GM19238 (cell line): ENCODE data around the gene NAGS.
"Not testable (repeated sequence)": the region's sequence is repeated elsewhere in the genome, so short reads cannot be mapped to it uniquely, and the experiment has no call there.

Source experiments
- DNase-seq: peaks from one replicate; pipeline ENCODE4 v3.0.0; 2011; ENCODE audit warnings: low spot score; ENCODE audit not compliant: insufficient read length

The NAGS gene

DNA sequence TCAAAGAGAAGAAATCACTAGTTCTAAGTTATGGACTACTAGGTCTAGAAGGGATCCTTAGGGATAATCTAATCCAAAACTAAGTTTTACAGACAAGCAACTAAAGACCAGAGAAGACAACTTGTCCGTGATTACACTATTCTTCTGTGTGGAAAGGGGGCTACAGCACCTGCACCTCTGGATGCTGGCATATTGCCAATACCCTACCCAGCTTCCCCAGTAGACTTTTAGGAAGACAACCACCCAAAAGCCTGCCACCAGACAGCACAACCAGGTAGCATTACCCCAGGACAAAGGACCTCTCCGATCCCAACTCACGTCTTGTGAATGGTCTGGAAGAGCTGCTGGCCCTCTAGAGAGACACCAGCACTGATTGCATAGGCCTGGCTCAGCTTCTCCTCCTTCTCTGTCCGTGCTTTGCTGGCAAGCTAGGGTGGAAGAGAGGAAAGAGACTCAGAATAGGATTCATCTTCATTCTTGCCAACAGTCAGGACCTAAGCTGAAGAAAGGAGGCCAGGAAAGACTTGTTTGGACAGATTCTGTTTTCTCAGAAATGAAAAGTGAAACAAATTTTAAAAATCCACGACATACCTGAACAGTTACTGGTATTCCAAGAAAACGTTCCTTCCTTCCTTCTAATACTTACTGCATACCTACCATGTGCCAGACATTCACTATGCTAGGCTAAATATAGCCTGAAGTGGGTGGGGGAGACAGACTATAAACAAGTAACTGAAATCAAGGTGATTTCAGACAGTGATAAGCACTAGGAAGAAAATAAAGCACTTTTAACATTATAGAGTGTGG, 35.6 kb downstream of the NAGS start:
- DNase-seq, result no peak

DNA sequence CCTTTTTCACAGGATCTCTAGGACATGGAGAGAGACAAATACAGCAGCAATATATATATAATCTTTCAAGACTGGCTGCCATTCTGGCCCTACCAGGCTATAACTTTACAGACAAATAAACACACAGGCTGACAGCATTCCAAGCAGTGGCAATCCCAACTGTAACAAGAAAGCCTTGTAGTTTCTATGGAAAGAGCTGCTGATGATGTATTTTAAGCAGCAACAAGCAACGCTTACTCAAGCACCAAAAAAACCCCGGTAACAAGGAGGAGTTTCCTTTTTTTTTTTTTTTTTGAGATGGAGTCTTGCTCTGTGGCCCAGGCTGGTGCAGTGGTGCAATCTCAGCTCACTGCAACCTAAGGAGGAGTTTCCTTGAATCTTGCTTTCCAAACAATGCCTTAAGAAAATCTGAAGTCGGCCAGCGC, 38.9 kb downstream of the NAGS start:
- DNase-seq, result no peak

DNA sequence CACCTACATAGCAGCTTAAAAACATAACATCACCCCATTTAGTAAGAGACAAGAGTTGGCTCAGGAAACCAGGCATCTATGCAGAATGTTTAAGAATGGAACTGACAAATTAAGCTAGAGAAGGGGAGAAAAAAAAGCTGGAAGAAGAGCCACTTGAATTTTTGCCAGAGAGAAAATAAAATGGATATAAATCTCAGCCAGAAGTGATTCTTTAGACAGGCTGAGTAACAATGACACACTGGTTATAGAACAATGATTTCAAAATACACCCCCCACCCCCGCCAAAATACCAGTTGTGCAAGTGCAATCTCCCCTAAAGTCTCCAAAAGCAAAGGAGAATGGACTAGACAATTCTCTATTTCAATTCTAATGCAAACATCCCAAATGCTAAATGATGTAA, 39.6 kb downstream of the NAGS start:
- DNase-seq, result no peak

DNA sequence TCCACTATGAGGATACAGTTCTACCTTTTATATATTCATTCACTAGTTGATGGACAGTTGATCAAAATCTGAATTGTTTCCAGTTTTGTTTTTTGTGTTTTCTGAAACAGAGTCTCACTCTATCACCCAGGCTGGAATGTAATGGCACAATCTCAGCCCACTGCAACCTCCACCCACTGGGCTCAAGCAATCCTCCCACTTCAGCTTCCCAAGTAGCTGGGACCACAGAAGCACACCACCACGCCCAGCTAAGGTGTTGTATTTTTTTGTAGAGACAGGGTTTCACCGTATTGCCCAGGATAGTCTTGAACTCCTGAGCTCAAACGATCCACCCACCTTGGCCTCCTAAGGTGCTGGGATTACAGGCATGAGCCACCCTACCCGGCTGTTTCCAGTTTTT, 41.1 kb downstream of the NAGS start:
- DNase-seq, result no peak

DNA sequence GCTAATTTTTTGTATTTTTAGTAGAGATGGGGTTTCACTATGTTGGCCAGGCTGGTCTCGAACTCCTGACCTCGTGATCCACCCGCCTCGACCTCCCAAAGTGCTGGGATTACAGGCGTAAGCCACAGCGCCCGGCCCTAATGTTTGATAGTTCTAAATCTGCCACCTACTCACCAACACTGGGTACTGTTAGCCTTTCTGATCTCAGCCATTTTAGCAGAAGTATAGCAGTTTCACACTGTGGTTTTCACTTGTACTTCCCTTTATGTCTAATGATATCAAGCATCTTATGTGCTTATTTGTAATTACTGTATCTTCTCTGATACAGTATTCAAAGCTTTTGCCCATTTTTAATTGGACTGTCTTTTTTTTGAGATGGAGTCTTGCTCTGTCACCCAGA, 42.5 kb downstream of the NAGS start:
- DNase-seq, result not testable (repeated sequence)

DNA sequence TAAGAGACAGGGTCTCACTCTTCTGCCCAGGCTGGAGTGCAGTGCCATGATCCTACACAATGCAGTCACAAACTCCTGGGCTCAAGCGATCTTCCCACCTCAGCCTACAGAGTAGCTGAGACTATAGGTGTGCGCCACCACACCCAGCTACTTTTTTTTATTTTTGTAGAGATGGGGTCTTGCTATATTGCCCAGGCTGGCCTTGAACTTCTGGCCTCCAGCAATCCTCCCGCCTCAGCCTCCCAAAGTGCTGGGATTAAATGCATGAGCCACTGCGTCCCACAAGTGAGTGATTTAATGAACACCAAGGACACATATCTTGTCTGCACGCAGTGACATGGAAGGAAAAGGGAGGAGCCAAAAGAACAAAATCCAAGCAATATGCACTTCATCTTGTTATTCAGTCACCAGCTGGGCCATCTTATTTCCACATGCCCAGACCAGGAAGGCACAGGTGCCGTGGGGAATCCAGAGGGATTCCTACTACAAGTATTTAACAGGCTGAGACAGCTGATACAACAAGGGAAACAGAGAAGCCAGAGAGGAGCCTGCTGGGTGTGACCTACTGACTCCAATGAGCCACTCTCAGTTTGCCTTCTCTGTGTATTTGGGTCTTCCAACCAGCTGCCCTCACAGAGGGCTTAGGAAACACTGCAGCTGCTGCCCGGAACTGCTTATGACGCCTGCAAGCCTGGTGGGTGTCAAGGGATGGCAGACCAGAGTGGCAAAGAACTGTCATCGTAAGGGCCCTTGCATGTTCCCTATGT, 45.1 kb downstream of the NAGS start:
- no peak for DNase-seq

DNA sequence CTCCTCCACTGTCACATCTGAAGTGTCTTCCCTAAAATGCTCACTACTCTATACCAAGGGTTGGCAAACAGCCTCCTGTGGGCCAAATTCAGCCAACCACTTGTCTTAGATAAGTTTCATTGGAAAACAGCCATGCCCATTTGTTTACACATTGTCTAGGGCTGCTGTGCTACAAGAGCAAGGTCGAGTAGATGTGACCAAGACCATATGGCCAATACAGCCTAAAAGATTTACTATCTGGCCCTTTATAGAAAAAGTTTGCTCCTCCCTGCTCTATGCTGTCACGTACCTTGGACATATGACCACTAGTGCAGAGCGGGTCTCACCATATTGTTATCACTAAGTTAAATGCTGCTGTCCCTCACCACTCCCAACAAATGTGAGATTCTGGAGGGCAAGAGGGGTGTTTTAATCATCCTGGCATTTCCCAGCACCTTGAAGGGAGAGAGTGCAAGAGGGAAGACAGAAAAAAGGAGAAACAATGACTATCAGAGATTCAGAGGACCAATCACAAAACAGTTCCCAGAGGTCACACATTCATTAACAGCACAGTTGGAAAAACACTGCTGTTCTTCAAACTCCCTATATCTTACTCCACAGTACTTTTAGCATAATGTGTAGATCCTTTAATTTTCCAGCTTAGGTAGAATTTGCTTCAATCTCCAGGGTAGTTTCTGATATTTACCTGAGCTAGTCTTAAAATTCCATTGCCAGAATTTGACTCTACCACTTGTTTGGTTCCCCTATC, 48.9 kb downstream of the NAGS start:
- DNase-seq, result no peak
